GM12878 (cell line): ENCODE measurements around the gene TREML1.

Source experiments
- CTCF ChIP-seq, 3 experiments: IDR thresholded peaks in 2 of 3; conservative IDR thresholded peaks in 1 of 3; 2 replicates each; pipeline ENCODE4 v1.5.1; 2011; ENCODE audit warnings: low read depth in 3 of 3, low read length in 3 of 3, mild to moderate bottlenecking in 3 of 3, control low read depth in 2 of 3, moderate library complexity in 2 of 3, inconsistent platforms in 1 of 3, mixed read lengths in 1 of 3; ENCODE audit not compliant: control insufficient read depth in 2 of 3, insufficient read depth in 1 of 3; ENCODE audit errors: extremely low read depth in 1 of 3
- DPF2 ChIP-seq: fragments of 450-650 bp; IDR thresholded peaks from 2 replicates; pipeline ENCODE4 v1.6.1; 2017; ENCODE audit warnings: mild to moderate bottlenecking
- HDAC2 ChIP-seq: fragments of 200-600 bp; sonication (generic); IDR thresholded peaks from 2 replicates; pipeline ENCODE4 v1.6.1; 2017
- MYC ChIP-seq: IDR thresholded peaks from 2 replicates; pipeline ENCODE4 v1.6.1; 2011; ENCODE audit warnings: mild to moderate bottlenecking, low read length, moderate library complexity, inconsistent platforms; ENCODE audit not compliant: insufficient read depth, insufficient replicate concordance, insufficient read length, severe bottlenecking
- NKRF ChIP-seq: fragments of 450-650 bp; conservative IDR thresholded peaks from 2 replicates; pipeline ENCODE4 v1.6.1; 2017; ENCODE audit warnings: mild to moderate bottlenecking, moderate library complexity
- POLR2A ChIP-seq: IDR thresholded peaks from 2 replicates; pipeline ENCODE4 v1.6.1; 2011; ENCODE audit warnings: low read depth, mild to moderate bottlenecking, low read length
- POU2F2 ChIP-seq: IDR thresholded peaks from 3 replicates; pipeline ENCODE4 v1.6.1; 2011; ENCODE audit warnings: low read depth, mild to moderate bottlenecking, low read length, borderline replicate concordance
- RAD21 ChIP-seq: IDR thresholded peaks from 2 replicates; pipeline ENCODE4 v1.6.1; 2011; ENCODE audit warnings: mild to moderate bottlenecking, low read depth, low read length, moderate library complexity; ENCODE audit not compliant: insufficient read depth
- TAF1 ChIP-seq: IDR thresholded peaks from 2 replicates; pipeline ENCODE4 v1.6.1; 2011; ENCODE audit warnings: mild to moderate bottlenecking, low read depth, low read length, borderline replicate concordance
- USF1 ChIP-seq: IDR thresholded peaks from 2 replicates; pipeline ENCODE4 v1.6.1; 2011; ENCODE audit warnings: borderline replicate concordance, low read depth, mild to moderate bottlenecking, moderate library complexity, mixed read lengths, low read length; ENCODE audit not compliant: insufficient read depth; ENCODE audit errors: extremely low read length

- TF ChIP-seq HDAC2 (no peak), DPF2 (no peak), MYC (no peak), CTCF (IDR thresholded peaks at IDR 0.05 in 2 of 3, conservative IDR thresholded peaks at IDR 0.05 in 1 of 3; ENCODE audit: control insufficient read depth in 2 of 3, extremely low read depth in 1 of 3, insufficient read depth in 1 of 3, low read depth in 3 of 3, low read length in 3 of 3) (no peak), USF1 (no peak), POU2F2 (no peak), RAD21 (no peak), POLR2A (no peak), TAF1 (no peak), NKRF (no peak)
Measured at GRCh38 chr6:41120058-41120457, 34.1 kb downstream of the TREML1 start.
